Stimulated activated CD8-positive, alpha-beta memory T cell treated with anti-CD3 and anti-CD28 coated beads, Interleukin-4, amount 100 ng/mL, for 48 hours (primary cell): ENCODE data around the gene KIF1A.

Experiments
- DNase-seq: peaks from one replicate; pipeline ENCODE4 v3.0.0-alpha.2; 2020

Gene KIF1A

GRCh38 chr2:240819858-240820606 lies at the start of gene KIF1A:
Gene KIF1A (minus strand): TSS chr2:240820219. CDS start chr2:240797752, 22,467 bp downstream.
- peak; percentile 30 for DNase-seq

DNA sequence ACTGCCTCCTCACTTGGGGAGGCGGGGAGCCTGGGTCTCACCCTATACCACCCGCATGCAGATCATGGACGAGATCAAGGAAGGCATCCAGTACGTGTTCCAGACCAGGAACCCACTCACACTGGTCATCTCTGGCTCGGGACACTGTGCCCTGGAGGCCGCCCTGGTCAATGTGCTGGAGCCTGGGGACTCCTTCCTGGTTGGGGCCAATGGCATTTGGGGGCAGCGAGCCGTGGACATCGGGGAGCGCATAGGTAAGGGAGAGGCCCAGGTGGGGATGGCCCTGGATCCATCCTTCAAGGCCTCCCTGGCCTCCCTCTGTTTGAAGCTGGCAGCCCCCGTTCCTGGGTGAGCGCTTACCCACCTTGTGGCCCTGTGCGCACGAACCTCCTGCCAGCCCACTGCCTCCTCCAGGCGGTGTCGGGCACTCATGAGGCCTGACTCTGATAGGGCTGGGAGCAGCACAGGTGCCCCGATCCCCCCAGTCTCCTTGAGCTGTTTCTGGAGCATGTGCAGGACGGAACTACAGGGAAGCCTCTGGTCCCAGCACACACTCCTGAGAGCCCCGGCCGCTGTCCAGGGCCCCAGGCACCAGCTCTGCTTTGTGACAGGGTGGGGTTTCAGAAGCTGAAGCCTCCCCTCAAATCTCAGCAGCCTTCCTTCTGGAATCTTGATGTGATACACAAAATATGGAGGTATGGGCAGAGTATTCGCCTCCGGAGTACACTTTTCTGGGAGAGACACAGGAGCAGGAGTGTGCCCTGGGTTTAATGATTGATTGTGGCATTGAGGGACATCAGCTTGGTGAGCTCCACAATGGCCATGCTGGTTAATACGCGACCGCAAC lies 49.3 kb upstream of the KIF1A start:
- DNase-seq = no peak

- no peak for DNase-seq
Measured at GRCh38 chr2:240868286-240869108, 48.5 kb upstream of the KIF1A start, which contains the start of gene AGXT. Gene AGXT (plus strand): TSS chr2:240868824. CDS start chr2:240868866, 42 bp downstream.

DNA sequence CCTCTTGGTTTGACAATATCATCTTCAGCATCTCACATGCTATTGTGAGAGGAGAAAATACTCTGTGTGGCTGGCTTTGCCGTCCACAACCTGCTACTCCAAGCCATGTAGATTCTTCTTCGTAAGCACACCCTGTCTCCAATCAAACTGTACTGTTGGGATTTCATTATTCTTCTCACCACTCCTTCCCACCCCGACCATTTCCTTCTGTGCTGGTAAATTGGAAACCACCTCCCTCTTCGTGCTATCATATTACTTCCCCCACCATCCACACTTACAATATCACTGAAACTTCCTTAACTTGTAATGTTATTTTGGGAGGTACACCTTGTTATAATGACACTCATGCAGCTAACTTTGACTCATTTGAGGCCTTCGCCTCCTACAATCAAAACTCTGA lies 45.4 kb upstream of the KIF1A start:
- no peak for DNase-seq

GRCh38 chr2:240864475-240864874 lies 44.5 kb upstream of the KIF1A start:
- DNase-seq = no peak

- no peak for DNase-seq
Measured at GRCh38 chr2:240861547-240861946, 41.5 kb upstream of the KIF1A start.

DNA sequence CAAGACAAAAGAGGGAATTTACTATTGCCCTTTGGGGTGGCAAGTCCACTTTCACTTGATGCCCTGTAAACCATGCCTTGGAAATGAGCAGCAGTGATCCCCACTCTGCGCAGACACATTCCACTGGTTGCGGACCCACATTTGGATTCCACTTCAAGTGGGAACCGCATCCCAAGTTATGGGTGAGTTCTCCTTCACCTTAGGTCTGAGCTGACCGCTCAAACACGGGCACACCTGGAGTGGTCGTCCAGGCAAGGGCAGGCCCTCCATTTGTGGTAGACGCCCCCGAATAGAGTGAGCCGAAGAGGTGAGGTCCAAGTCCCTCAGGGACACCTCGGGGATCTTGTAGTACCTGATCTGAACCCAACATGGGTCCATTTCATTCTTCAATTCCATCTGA lies 38.9 kb upstream of the KIF1A start:
- DNase-seq = no peak

GRCh38 chr2:240858321-240858720 lies 38.3 kb upstream of the KIF1A start:
- DNase-seq = no peak

- no peak for DNase-seq
Measured at GRCh38 chr2:240857039-240858008, 37.3 kb upstream of the KIF1A start.

DNA sequence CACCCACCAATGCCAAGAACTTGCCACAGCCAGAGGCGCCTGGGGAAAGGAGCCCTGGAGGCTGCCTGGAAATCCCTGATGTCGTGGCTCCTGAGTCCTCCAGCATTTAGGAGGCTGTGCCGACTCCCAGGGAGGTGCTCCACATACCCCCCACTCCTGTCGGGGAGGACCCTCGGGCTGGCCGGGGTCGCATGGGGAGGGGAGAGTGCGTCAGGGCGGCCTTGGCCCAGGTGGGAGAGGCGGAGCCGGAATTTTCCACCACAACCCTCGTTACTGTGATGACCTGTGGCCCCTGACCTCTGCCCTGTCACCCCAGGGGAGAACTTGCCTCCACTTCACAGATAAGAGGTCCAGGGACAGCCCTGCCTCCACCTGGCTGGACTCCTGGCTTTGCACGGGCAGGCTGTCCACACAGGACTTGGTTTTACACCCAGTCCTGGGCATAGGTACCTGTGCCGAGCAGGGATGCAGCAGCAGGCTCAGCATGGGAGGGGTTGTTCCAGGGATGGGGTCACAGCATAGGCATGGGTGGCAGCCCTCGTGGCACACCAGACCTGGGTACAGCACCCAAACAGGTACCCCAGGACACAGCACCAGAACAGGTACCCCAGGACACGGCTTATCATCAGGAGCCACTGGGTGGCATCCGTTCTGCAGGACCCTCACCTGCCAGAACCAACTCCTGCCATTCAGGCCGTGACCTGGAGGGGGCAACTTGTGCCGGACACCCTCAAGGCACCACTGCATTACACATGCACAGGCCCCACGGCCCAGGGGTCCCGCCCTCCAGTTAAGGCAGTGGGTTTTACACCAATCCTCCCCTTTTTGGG lies 36.3 kb upstream of the KIF1A start:
- no peak for DNase-seq

DNA sequence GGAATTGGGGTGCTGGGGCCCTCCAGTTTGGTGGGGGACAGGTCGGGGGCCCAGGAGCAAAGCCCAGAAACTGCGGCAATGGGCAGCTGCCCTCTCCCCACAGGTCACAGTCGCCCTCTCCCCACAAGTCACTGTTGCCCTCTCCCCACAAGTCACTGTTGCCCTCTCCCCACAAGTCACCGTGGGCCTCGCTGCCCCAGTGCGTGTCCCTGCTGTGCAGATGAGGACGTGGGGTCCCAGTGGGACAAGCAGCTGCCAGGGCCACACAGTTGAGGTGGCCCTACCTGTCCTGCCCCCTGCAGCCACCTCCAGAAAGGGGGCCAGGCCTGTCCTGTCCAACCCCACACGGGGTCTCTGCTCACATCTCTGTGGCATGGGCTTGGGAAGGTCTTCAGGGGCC lies 35.7 kb upstream of the KIF1A start:
- DNase-seq = no peak

- DNase-seq = no peak
Measured at GRCh38 chr2:240852671-240853314, 32.8 kb upstream of the KIF1A start.

DNA sequence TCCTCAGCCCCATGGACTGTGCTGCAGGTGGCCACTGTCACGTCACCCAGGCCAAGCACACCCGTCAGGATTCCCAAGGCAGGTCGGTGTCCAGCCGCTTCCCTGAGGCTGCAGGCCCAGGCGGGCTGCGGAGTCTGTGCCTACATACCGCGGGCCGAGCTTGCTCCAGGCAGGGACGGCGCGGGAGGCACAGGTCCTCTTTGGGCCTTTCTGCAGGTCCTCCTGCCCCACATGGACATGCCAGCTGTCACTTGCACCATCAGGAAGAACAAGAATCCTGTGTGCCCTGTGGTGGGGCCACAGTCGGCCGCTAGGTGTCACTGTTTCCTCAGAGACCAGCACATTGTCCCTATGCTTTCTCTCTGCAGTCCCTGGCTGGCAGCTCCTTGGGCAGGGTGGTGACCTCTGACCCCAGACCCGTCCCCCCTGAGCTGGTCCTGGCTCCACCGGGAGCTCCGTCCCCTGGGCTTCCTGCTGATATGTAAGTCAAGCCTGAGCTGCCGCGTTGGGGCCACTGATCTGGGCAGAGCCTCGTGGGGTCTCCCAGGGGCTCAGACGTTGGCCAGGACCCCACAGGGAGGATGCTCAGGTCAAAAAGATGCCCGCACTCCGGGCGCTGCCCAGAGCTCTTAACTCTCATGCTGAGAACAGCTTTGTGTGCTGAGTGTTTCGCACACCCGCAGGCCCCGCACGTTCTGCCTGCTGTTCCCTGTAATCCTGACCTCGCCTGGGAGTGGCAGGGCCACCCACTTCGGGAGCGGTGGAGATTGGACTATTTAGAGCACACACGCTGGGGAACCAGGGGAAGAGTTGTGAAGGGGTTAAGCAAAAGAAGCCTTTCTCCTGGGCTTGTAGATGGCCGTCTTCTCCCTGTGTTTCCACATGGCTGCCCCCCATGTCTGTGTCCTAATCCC lies 31.3 kb upstream of the KIF1A start:
- peak; percentile 93 for DNase-seq

GRCh38 chr2:240850756-240851077 lies 30.7 kb upstream of the KIF1A start:
- DNase-seq = no peak

GRCh38 chr2:240850026-240850425 lies 30.0 kb upstream of the KIF1A start:
- DNase-seq = no peak

GRCh38 chr2:240848900-240849680 lies 29.1 kb upstream of the KIF1A start:
- DNase-seq = no peak

DNA sequence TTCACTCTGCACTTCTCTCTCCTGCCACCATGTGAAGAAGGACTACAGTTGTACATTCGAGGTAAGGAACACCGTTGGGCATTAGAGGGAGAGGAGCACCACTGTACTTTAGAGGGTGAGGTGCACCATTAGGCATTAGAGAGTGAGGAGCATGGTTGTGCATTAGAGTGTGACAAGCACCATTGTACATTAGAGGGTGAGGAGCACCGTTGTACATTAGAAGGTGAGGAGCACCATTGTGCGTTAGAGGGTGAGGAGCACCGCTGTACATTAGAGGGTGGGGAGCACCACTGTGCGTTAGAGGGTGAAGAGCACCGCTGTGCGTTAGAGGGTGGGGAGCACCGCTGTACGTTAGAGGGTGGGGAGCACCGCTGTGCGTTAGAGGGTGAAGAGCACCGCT lies 27.8 kb upstream of the KIF1A start:
- DNase-seq = no peak

GRCh38 chr2:240846873-240847595 lies 27.0 kb upstream of the KIF1A start:
- DNase-seq = no peak
